K562 (cell line): Measurements from ENCODE around the gene TM4SF5. TPM values are rescaled to one million over a fixed set of nuclear protein-coding genes. Genes with fewer than 3 reads are reported as not detected.
"Not testable (repeated sequence)": the region's sequence is repeated elsewhere in the genome, so short reads cannot be mapped to it uniquely, and the experiment has no call there.

Source experiments
- ATAC-seq: fragments of 200-7000 bp; cut with Tn5 transposase; 3 replicates; pipeline ENCODE4 v1.9.1; 2020; ENCODE audit warnings: moderate library complexity
- BruUV-seq: library from RNA; stranded (reverse); fragments of 400-500 nt; replicated peaks from 2 replicates; lab custom pipeline; 2021; lab: Mats Ljungman, UMichigan
- CTCF ChIA-PET: fragments of 300-600 bp; formaldehyde crosslinking; extraction: SDS; loops from one replicate; lab custom pipeline; 2021; ENCODE audit warnings: low intra/inter-chr PET ratio; lab: Yijun Ruan, JAX
- POLR2A ChIA-PET: fragments of 300-600, 350-650 bp; sonication (Branson Sonifier 250); formaldehyde crosslinking; extraction: SDS; loops from one replicate; lab custom pipeline; 2021; ENCODE audit warnings: antibody characterized with exemption, inconsistent platforms; lab: Yijun Ruan, JAX
- DNase-seq, 4 experiments: peaks; one replicate each; pipeline versions ENCODE4 v3.0.0 to v3.0.0-alpha.2; 2011 to 2018; ENCODE audit warnings: low spot score in 3 of 4, mixed read lengths in 3 of 4; ENCODE audit errors: extremely low read depth in 1 of 4
- FAIRE-seq: peaks from 2 replicates; lab custom pipeline; 2011; peaks lifted over from hg19 to GRCh38; lab: Jason Lieb, UNC
- H2AFZ ChIP-seq: 2 replicates; pipeline ENCODE4 v1.6.0; 2011; ENCODE audit warnings: low read depth, low read length, control low read depth, inconsistent platforms
- H3K27ac ChIP-seq: fragments of 200-600 bp; 3 replicates; pipeline ENCODE4 v1.8.0; 2011; ENCODE audit warnings: low read depth, mild to moderate bottlenecking, control low read depth, inconsistent platforms, low read length, moderate library complexity, mixed read lengths; ENCODE audit errors: extremely low read depth
- H3K27me3 ChIP-seq, 2 experiments: fragments of 300-600 bp in 1 of 2; 2 replicates in 1 of 2; 3 replicates in 1 of 2; pipeline versions ENCODE4 v1.6.0 to v1.8.0; 2011; ENCODE audit warnings: inconsistent platforms in 2 of 2, low read length in 2 of 2, mild to moderate bottlenecking in 1 of 2, mixed read lengths in 1 of 2, moderate library complexity in 1 of 2; ENCODE audit not compliant: control insufficient read depth in 2 of 2, insufficient read depth in 2 of 2
- H3K36me3 ChIP-seq: fragments of 300-600 bp; 3 replicates; pipeline ENCODE4 v1.8.0; 2011; ENCODE audit warnings: mild to moderate bottlenecking, low read length, inconsistent platforms; ENCODE audit not compliant: control insufficient read depth, insufficient read depth
- H3K4me1 ChIP-seq, 2 experiments: fragments of 200-600 bp in 1 of 2; replicated peaks in 1 of 2; 2 replicates in 1 of 2; 3 replicates in 1 of 2; pipeline versions ENCODE4 v1.5.1 to v1.8.0; 2011; ENCODE audit warnings: inconsistent platforms in 2 of 2, low read length in 2 of 2, mild to moderate bottlenecking in 1 of 2, mixed read lengths in 1 of 2, moderate library complexity in 1 of 2; ENCODE audit not compliant: control insufficient read depth in 2 of 2, insufficient read depth in 2 of 2
- H3K4me2 ChIP-seq: 2 replicates; pipeline ENCODE4 v1.6.1; 2011; ENCODE audit warnings: low read length, control low read depth, inconsistent platforms, mixed read lengths; ENCODE audit not compliant: insufficient read depth
- H3K4me3 ChIP-seq: fragments of 200-600 bp; sonication (generic), shearing (Covaris generic); 2 replicates; pipeline ENCODE4 v1.5.1; 2016; ENCODE audit warnings: control low read depth, inconsistent platforms
- H3K79me2 ChIP-seq: fragments of 200-600 bp; 3 replicates; pipeline ENCODE4 v1.8.0; 2011; ENCODE audit warnings: low read length, inconsistent platforms; ENCODE audit not compliant: control insufficient read depth, insufficient read depth
- H3K9ac ChIP-seq, 2 experiments: 2 replicates each; pipeline versions ENCODE4 v1.6.0 to v1.6.1; 2011; ENCODE audit warnings: low read depth in 2 of 2, low read length in 2 of 2, control low read depth in 1 of 2, inconsistent platforms in 1 of 2, mild to moderate bottlenecking in 1 of 2, mixed read lengths in 1 of 2; ENCODE audit not compliant: insufficient read depth in 1 of 2
- H3K9me1 ChIP-seq: one replicate; pipeline ENCODE4 v1.6.0; 2011; ENCODE audit warnings: inconsistent platforms, mild to moderate bottlenecking, low read length, moderate library complexity; ENCODE audit not compliant: control insufficient read depth, insufficient read depth
- H3K9me3 ChIP-seq: replicated peaks from 2 replicates; pipeline ENCODE4 v1.5.1; 2011; ENCODE audit warnings: low read depth, low read length, inconsistent platforms; ENCODE audit not compliant: control insufficient read depth, insufficient read depth
- H4K20me1 ChIP-seq: replicated peaks from 2 replicates; pipeline ENCODE4 v1.6.1; 2011; ENCODE audit warnings: low read length, inconsistent platforms, mixed read lengths; ENCODE audit not compliant: control insufficient read depth, insufficient read depth
- DACH1 ChIP-seq: fragments of 450-650 bp; IDR thresholded peaks from 2 replicates; pipeline ENCODE4 v1.6.1; 2018; ENCODE audit not compliant: partially characterized antibody
- DPF2 ChIP-seq: fragments of 450-650 bp; IDR thresholded peaks from 2 replicates; pipeline ENCODE4 v1.6.1; 2016
- EGR1 ChIP-seq: fragments of 450-650 bp; conservative IDR thresholded peaks from 2 replicates; pipeline ENCODE4 v1.6.1; 2017; ENCODE audit warnings: mild to moderate bottlenecking
- FOXK2 ChIP-seq, 2 experiments: fragments of 450-650 bp; IDR thresholded peaks in 1 of 2; conservative IDR thresholded peaks in 1 of 2; 2 replicates each; pipeline ENCODE4 v1.6.1; 2016; ENCODE audit warnings: low read depth in 2 of 2, mild to moderate bottlenecking in 1 of 2
- HDAC2 ChIP-seq: fragments of 450-650 bp; IDR thresholded peaks from 2 replicates; pipeline ENCODE4 v1.6.1; 2016; ENCODE audit warnings: mild to moderate bottlenecking
- HINFP ChIP-seq: fragments of 450-650 bp; conservative IDR thresholded peaks from 2 replicates; pipeline ENCODE4 v1.6.1; 2016; ENCODE audit warnings: missing genetic modification characterization, low read depth, mild to moderate bottlenecking, control low read depth, missing compliant biosample characterization
- KLF1 ChIP-seq: fragments of 450-650 bp; IDR thresholded peaks from 2 replicates; pipeline ENCODE4 v1.6.1; 2016; ENCODE audit warnings: missing genetic modification characterization, missing compliant biosample characterization
- L3MBTL2 ChIP-seq: fragments of 450-650 bp; IDR thresholded peaks from 2 replicates; pipeline ENCODE4 v1.6.1; 2016; ENCODE audit warnings: mild to moderate bottlenecking, moderate library complexity
- MNT ChIP-seq, 2 experiments: fragments of 450-650 bp; conservative IDR thresholded peaks; 2 replicates each; pipeline ENCODE4 v1.6.1; 2017; ENCODE audit warnings: mild to moderate bottlenecking in 2 of 2, moderate library complexity in 2 of 2
- PKNOX1 ChIP-seq: fragments of 450-650 bp; IDR thresholded peaks from 2 replicates; pipeline ENCODE4 v1.6.1; 2016
- RFX1 ChIP-seq: fragments of 450-650 bp; IDR thresholded peaks from 2 replicates; pipeline ENCODE4 v1.6.1; 2016; ENCODE audit warnings: mild to moderate bottlenecking, moderate library complexity
- WGBS: fragments of 100-300 bp; shearing (Covaris generic); methylation state at CpG from one replicate; pipeline ENCODE4 v1.1.6; 2016; ENCODE audit warnings: low coverage, mixed read lengths; ENCODE audit not compliant: insufficient coverage; ENCODE audit errors: missing lambda C conversion rate; 5-methylcytosine and 5-hydroxymethylcytosine counted together
- in situ Hi-C: fragments of 300-500 bp; cut with MboI; formaldehyde crosslinking; loops from 4 replicates; pipeline ENCODE4 v1.15.0; 2018; ENCODE audit warnings: inconsistent platforms, mixed read lengths
- intact Hi-C: fragments of 100-400 bp; cut with micrococcal nuclease; formaldehyde crosslinking; loops from 2 replicates; pipeline ENCODE4 v1.14.2; 2022
- polyA plus RNA-seq, 8 experiments: library from polyadenylated mRNA; depleted of rRNA in 4 of 8; stranded (reverse) in 5 of 8; unstranded in 3 of 8; fragments of >200 nt; fragmentation: Nextera tagmentation in 2 of 8; fragmentation: Illumina TruSeq in 1 of 8; extraction: Ambion mirVana in 2 of 8; extraction: Trizol in 1 of 8; gene quantifications; 2 replicates each; pipeline versions ENCODE4 v1.2.1 to v1.2.3, GENCODE V29; 2011 to 2014; ENCODE audit warnings: inconsistent platforms in 1 of 8, missing spikeins in 1 of 8
- total RNA-seq, 7 experiments: library from RNA; depleted of rRNA in 6 of 7; stranded (reverse); fragments of >200 nt in 6 of 7; fragmentation: Illumina TruSeq in 2 of 7; extraction: Trizol in 2 of 7; gene quantifications; 2 replicates each; pipeline versions ENCODE4 v1.2.1 to v1.2.3, GENCODE V29; 2011 to 2021; ENCODE audit warnings: low replicate concordance in 1 of 7
- TF ChIP-seq, protein P1 (sequence below), 2 experiments: IDR thresholded peaks in 1 of 2; conservative IDR thresholded peaks in 1 of 2; 2 replicates each; pipeline ENCODE4 v1.6.1; 2016; ENCODE audit warnings: low read depth in 2 of 2, mild to moderate bottlenecking in 1 of 2, missing compliant biosample characterization in 1 of 2, missing genetic modification characterization in 1 of 2, moderate library complexity in 1 of 2
- TF ChIP-seq, protein P2 (sequence below): fragments of 450-650 bp; IDR thresholded peaks from 2 replicates; pipeline ENCODE4 v1.6.1; 2016; ENCODE audit warnings: borderline replicate concordance

TM4SF5 gene
- total and polyA plus RNA-seq, 9 of the 15 experiments (the other 6 are each of a cell fraction or from before 2014, with no cell fraction given), result not detected

GRCh38 chr17:4832829-4833177, 61.1 kb downstream of the TM4SF5 start:
- POLR2A ChIA-PET, ATAC-seq, H3K27me3 ChIP-seq, in situ Hi-C loops, H3K9me1 ChIP-seq, H3K36me3 ChIP-seq, BruUV-seq, CTCF ChIA-PET, FAIRE-seq, H3K9me3 ChIP-seq, H4K20me1 ChIP-seq, DNase-seq: not testable (repeated sequence)
- H3K27ac ChIP-seq, result peak overlapping the region; percentile 69
- peaks cover 19 to 35% of the 10 kb centered on the region in 2 experiments; a peak in 4 of 5 replicates for H3K4me1 ChIP-seq
- peaks cover 45% of the 10 kb centered on the region for H3K79me2 ChIP-seq
- peak overlapping the region; percentile 77 for H2AFZ ChIP-seq
- peak overlapping the region; percentile 61 to 93 for H3K9ac ChIP-seq
- WGBS, result 0% methylated on average over 2 of the region's 17 CpGs
- H3K4me2 ChIP-seq, result peak overlapping the region; percentile 94
- intact Hi-C loops, result loop anchor here (1.0 kb wide), 1 partner anchor 37 kb away; the partner anchor contains the start of gene PSMB6
- peak overlapping the region; percentile 81 for H3K4me3 ChIP-seq
- peak; percentile 53 for TF ChIP-seq DPF2
- peak; percentile 72; the same call in 1 of the 2 replicates for TF ChIP-seq PKNOX1
- TF ChIP-seq DACH1, result peak; percentile 82
- TF ChIP-seq RFX1, result peak; percentile 96
- TF ChIP-seq L3MBTL2, result peak; percentile 75; the same call in 1 of the 2 replicates
- peak; percentile 48 to 69; a peak in 3 of 4 replicates for TF ChIP-seq MNT (conservative IDR thresholded peaks at IDR 0.05)
- TF ChIP-seq, protein P1, sequence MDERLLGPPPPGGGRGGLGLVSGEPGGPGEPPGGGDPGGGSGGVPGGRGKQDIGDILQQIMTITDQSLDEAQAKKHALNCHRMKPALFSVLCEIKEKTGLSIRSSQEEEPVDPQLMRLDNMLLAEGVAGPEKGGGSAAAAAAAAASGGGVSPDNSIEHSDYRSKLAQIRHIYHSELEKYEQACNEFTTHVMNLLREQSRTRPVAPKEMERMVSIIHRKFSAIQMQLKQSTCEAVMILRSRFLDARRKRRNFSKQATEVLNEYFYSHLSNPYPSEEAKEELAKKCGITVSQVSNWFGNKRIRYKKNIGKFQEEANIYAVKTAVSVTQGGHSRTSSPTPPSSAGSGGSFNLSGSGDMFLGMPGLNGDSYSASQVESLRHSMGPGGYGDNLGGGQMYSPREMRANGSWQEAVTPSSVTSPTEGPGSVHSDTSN (CRISPR knock-in tag; IDR thresholded peaks at IDR 0.05; ENCODE audit: low read depth), result not testable (repeated sequence)
- TF ChIP-seq, protein P1 (tag; conservative IDR thresholded peaks at IDR 0.05; ENCODE audit: low read depth), result 0 out of 2 replicates have a peak, but pooled peaks have one; percentile 27
- peak; percentile 99 for TF ChIP-seq EGR1
- 0 out of 4 replicates have a peak, but pooled peaks of 1 of the 2 experiments have one; percentile 27 for TF ChIP-seq FOXK2 (conservative IDR thresholded peaks at IDR 0.05 in 1 of 2, IDR thresholded peaks at IDR 0.05 in 1 of 2; ENCODE audit: low read depth in 2 of 2)
- TF ChIP-seq, protein P2, sequence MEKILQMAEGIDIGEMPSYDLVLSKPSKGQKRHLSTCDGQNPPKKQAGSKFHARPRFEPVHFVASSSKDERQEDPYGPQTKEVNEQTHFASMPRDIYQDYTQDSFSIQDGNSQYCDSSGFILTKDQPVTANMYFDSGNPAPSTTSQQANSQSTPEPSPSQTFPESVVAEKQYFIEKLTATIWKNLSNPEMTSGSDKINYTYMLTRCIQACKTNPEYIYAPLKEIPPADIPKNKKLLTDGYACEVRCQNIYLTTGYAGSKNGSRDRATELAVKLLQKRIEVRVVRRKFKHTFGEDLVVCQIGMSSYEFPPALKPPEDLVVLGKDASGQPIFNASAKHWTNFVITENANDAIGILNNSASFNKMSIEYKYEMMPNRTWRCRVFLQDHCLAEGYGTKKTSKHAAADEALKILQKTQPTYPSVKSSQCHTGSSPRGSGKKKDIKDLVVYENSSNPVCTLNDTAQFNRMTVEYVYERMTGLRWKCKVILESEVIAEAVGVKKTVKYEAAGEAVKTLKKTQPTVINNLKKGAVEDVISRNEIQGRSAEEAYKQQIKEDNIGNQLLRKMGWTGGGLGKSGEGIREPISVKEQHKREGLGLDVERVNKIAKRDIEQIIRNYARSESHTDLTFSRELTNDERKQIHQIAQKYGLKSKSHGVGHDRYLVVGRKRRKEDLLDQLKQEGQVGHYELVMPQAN, result 0 out of 2 replicates have a peak, but pooled peaks have one; percentile 47
- peak; percentile 59; the same call in 1 of the 2 replicates for TF ChIP-seq HDAC2
- peak; percentile 77 for TF ChIP-seq HINFP (tag)
- TF ChIP-seq KLF1 (tag), result peak; percentile 28; the same call in 1 of the 2 replicates
